HT-29 (cell line): Measurements from ENCODE around the gene POTEH. TPM values are rescaled to one million over a fixed set of nuclear protein-coding genes. Genes with fewer than 3 reads are reported as not detected.
"Not testable (repeated sequence)": the region's sequence is repeated elsewhere in the genome, so short reads cannot be mapped to it uniquely, and the experiment has no call there.

ENCODE experiments used
- DNase-seq: peaks from one replicate; pipeline ENCODE4 v3.0.0-alpha.2; 2015; ENCODE audit warnings: low spot score
- total RNA-seq: library from RNA; depleted of rRNA; stranded (reverse); fragments of >200 nt; shearing (Covaris generic); gene quantifications from 2 replicates; pipeline ENCODE4 v1.2.3, GENCODE V29; 2014; rRNA removed

The POTEH gene
- total RNA-seq, result not detected in 2 replicates

- not testable (repeated sequence) for DNase-seq
These were observed at the start of gene POTEH for GRCh38 chr22:15689749-15690125. Gene POTEH (plus strand): TSS chr22:15690026. CDS start chr22:15690078, 52 bp downstream.

GRCh38 chr22:15642288-15642861, 47.5 kb upstream of the POTEH start:
- DNase-seq, result not testable (repeated sequence)

GRCh38 chr22:15651954-15652353, 37.9 kb upstream of the POTEH start:
- DNase-seq, result not testable (repeated sequence)

- not testable (repeated sequence) for DNase-seq
These were observed 37.1 kb upstream of the POTEH start for GRCh38 chr22:15652738-15653137.

GRCh38 chr22:15653241-15653640, 36.6 kb upstream of the POTEH start:
- not testable (repeated sequence) for DNase-seq

GRCh38 chr22:15661102-15661501, 28.7 kb upstream of the POTEH start:
- not testable (repeated sequence) for DNase-seq

GRCh38 chr22:15664682-15665081, 25.1 kb upstream of the POTEH start:
- DNase-seq, result not testable (repeated sequence)

- DNase-seq, result not testable (repeated sequence)
These were observed 24.3 kb upstream of the POTEH start for GRCh38 chr22:15665478-15665877.

GRCh38 chr22:15669430-15669829, 20.4 kb upstream of the POTEH start:
- DNase-seq, result not testable (repeated sequence)

GRCh38 chr22:15679702-15680101, 10.1 kb upstream of the POTEH start:
- not testable (repeated sequence) for DNase-seq

GRCh38 chr22:15684115-15684514, 5.7 kb upstream of the POTEH start:
- not testable (repeated sequence) for DNase-seq

- DNase-seq, result not testable (repeated sequence)
These were observed 5.1 kb upstream of the POTEH start for GRCh38 chr22:15684695-15685094.

- DNase-seq, result not testable (repeated sequence)
These were observed 4.2 kb upstream of the POTEH start for GRCh38 chr22:15685641-15686040.

GRCh38 chr22:15687086-15687485, 2.7 kb upstream of the POTEH start:
- DNase-seq, result not testable (repeated sequence)

- not testable (repeated sequence) for DNase-seq
These were observed 2.1 kb upstream of the POTEH start for GRCh38 chr22:15687676-15688075.

- DNase-seq, result not testable (repeated sequence)
These were observed 1.7 kb upstream of the POTEH start for GRCh38 chr22:15688090-15688489.

- DNase-seq, result not testable (repeated sequence)
These were observed 646 bp upstream of the POTEH start for GRCh38 chr22:15689012-15689748.

- DNase-seq, result not testable (repeated sequence)
These were observed 23.8 kb downstream of the POTEH start for GRCh38 chr22:15713600-15713999.

GRCh38 chr22:15714125-15714524, 24.3 kb downstream of the POTEH start:
- not testable (repeated sequence) for DNase-seq

GRCh38 chr22:15721884-15722283, 32.1 kb downstream of the POTEH start:
- not testable (repeated sequence) for DNase-seq

- DNase-seq, result not testable (repeated sequence)
These were observed 39.5 kb downstream of the POTEH start for GRCh38 chr22:15729209-15729917.

- not testable (repeated sequence) for DNase-seq
These were observed 41.2 kb downstream of the POTEH start for GRCh38 chr22:15731023-15731422.
